ENCODE results near the gene HMCN2. TPM values are rescaled to one million over a fixed set of nuclear protein-coding genes. Genes with fewer than 3 reads are reported as not detected.

Gene HMCN2
- total RNA-seq, 1 experiment from 2014 or later, result 8.6 TPM

DNA sequence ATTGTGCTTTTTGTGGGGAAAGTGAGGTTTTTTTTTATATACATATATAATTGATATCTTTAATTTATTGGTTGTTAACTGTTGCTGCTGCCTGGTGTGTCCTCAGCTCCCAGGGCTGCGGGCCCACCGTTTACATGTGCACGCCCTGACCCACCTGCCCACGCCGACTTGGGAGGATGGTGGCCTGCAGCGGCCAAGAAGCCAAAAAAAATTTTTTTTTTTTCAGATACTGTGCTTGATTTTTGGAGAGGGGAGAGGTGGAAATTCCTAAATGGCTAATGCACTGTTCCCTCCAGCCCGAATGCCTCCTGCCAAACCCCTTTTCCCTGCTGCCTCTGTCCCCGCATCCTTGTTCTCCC lies 32.0 kb upstream of the HMCN2 start:
- H3K27ac Mint-ChIP-seq, result peak overlapping the region in 1 of 3 experiments; percentile 74; a peak in 2 of 7 replicates
- H3K4me3 Mint-ChIP-seq, result no peak overlapping the region
- H2AK5ac ChIP-seq (ENCODE audit: insufficient read length, low read length), result no peak overlapping the region

More for the DNA sequence above, 32.0 kb upstream of the HMCN2 start:
- H3K18ac ChIP-seq (ENCODE audit: insufficient read length, low read depth, low read length), result no peak overlapping the region
- no peak overlapping the region for H3T11ph ChIP-seq (ENCODE audit: low read length)
- no peak overlapping the region for H3K56ac ChIP-seq (ENCODE audit: insufficient read length, low read depth, low read length)
- no peak overlapping the region for H2BK15ac ChIP-seq (ENCODE audit: low read depth, low read length)
- no peak overlapping the region for H3K23ac ChIP-seq (ENCODE audit: insufficient read length, low read depth, low read length)
- H2BK5ac ChIP-seq (ENCODE audit: insufficient read length, low read length), result no peak overlapping the region
- DNase-seq, result no peak
- H3K79me1 ChIP-seq (ENCODE audit: insufficient read depth, low read depth, low read length, poor library complexity, severe bottlenecking), result no peaks in the 10 kb centered on the region
- no peak overlapping the region for H3K9ac ChIP-seq (ENCODE audit: extremely low read depth, insufficient read length, low read length)
- peaks cover 6 to 26% of the 10 kb centered on the region in 2 experiments for H3K4me1 Mint-ChIP-seq
- H3K4ac ChIP-seq (ENCODE audit: low read depth, low read length), result no peak overlapping the region
- no peaks in the 10 kb centered on the region for H3K27me3 ChIP-seq (ENCODE audit: insufficient read depth, low read length)
- no peaks in the 10 kb centered on the region for H3K27me3 Mint-ChIP-seq (ENCODE audit: low read depth)
- no peak overlapping the region for H4K91ac ChIP-seq (ENCODE audit: insufficient read length, low read depth, low read length)
- no peak overlapping the region for H3K27ac ChIP-seq (ENCODE audit: insufficient read length, low read depth, low read length)
- H4K8ac ChIP-seq (replicated peaks; ENCODE audit: insufficient read length, low read depth, low read length), result no peak overlapping the region
- H3K4me2 ChIP-seq (ENCODE audit: insufficient read depth, insufficient read length, low read length), result no peak overlapping the region
- no CpG with 5 or more reads among the region's 8 CpGs for whole genome bisulfite sequencing (ENCODE audit: extremely low coverage, insufficient read length, low lambda C conversion rate)
- no peaks in the 10 kb centered on the region for H3K79me2 ChIP-seq (ENCODE audit: insufficient read depth, low read length)
- H2BK12ac ChIP-seq (ENCODE audit: insufficient read length, low read depth, low read length), result no peak overlapping the region
- H3K14ac ChIP-seq (ENCODE audit: insufficient read depth, low read length), result no peak overlapping the region
- H3K9me3 Mint-ChIP-seq, result no peaks in the 10 kb centered on the region; a peak in 1 of 5 replicates
- peaks cover 11 to 23% (median 21%) of the 10 kb centered on the region in 3 experiments; a peak in 6 of 7 replicates for H3K36me3 Mint-ChIP-seq (ENCODE audit: insufficient read depth in 1 of 3, low read depth in 3 of 3)
- TF ChIP-seq, protein P1, sequence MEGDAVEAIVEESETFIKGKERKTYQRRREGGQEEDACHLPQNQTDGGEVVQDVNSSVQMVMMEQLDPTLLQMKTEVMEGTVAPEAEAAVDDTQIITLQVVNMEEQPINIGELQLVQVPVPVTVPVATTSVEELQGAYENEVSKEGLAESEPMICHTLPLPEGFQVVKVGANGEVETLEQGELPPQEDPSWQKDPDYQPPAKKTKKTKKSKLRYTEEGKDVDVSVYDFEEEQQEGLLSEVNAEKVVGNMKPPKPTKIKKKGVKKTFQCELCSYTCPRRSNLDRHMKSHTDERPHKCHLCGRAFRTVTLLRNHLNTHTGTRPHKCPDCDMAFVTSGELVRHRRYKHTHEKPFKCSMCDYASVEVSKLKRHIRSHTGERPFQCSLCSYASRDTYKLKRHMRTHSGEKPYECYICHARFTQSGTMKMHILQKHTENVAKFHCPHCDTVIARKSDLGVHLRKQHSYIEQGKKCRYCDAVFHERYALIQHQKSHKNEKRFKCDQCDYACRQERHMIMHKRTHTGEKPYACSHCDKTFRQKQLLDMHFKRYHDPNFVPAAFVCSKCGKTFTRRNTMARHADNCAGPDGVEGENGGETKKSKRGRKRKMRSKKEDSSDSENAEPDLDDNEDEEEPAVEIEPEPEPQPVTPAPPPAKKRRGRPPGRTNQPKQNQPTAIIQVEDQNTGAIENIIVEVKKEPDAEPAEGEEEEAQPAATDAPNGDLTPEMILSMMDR (conservative IDR thresholded peaks at IDR 0.05), result no peak
- H2BK20ac ChIP-seq (ENCODE audit: low read depth, low read length, poor library complexity, severe bottlenecking), result no peak overlapping the region
- H4K20me1 ChIP-seq (ENCODE audit: control insufficient read depth, insufficient read depth, insufficient read length), result no peaks in the 10 kb centered on the region
- no peak overlapping the region for H2AFZ ChIP-seq (ENCODE audit: low read length)
- no peak overlapping the region for H4K5ac ChIP-seq (ENCODE audit: insufficient read length, low read depth, low read length)
- H3K9me3 ChIP-seq (ENCODE audit: control insufficient read depth, low read depth, low read length), result no peaks in the 10 kb centered on the region
- H3K4me1 ChIP-seq (ENCODE audit: insufficient read depth, low read length), result no peaks in the 10 kb centered on the region
- no peak overlapping the region for H2BK120ac ChIP-seq (ENCODE audit: low read depth, low read length, poor library complexity, severe bottlenecking)
- H3K23me2 ChIP-seq (ENCODE audit: insufficient read length, low read depth, low read length, poor library complexity, severe bottlenecking), result no peaks in the 10 kb centered on the region

Measured in H9 (cell line).